NCI-H146 (cell line): ENCODE results near the gene PHLDA1.
"Not testable (repeated sequence)": the region's sequence is repeated elsewhere in the genome, so short reads cannot be mapped to it uniquely, and the experiment has no call there.

ENCODE experiments used
- DNase-seq: peaks from one replicate; lab custom pipeline; 2025; lab: John Stamatoyannopoulos, UW

PHLDA1 gene

DNA sequence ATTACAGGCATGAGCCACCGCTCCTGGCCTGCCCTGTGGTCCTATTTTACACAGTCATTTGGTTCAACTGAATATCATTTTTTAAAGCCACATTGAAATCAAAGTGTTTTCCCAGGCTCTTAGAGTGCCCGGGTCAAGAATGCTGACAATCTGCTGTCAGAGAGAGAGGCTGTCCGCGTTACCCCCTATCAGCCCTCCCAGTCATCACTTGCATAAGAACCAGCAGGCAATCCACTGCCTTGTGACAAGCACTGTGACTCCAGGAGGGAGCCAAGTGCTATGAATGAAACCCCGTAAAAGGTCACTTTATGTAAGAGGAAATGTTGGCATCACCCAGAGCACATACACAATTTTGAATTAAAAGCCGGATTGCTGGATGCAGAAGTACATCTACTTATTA is 13.5 kb downstream of the PHLDA1 start:
- no peak for DNase-seq

DNA sequence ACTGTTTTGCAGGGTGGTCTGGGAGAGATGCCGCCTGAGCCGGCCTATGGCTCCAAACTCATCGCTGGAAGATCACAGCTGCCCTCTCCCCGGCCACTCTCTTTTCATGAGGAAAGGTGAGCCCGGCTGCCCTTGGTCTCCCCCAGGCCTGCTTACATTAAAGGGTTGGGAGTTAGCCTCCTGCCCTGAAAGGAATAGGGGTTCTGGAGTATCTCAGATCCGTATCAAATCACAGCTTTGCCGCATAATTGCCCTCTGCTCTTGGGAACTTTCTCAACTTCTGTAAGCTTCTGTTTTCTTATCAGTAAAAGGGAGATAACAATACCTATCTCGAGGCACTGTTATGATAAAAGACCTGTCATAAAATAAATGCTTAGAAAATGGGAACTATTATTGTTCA is 17.6 kb downstream of the PHLDA1 start:
- no peak for DNase-seq

DNA sequence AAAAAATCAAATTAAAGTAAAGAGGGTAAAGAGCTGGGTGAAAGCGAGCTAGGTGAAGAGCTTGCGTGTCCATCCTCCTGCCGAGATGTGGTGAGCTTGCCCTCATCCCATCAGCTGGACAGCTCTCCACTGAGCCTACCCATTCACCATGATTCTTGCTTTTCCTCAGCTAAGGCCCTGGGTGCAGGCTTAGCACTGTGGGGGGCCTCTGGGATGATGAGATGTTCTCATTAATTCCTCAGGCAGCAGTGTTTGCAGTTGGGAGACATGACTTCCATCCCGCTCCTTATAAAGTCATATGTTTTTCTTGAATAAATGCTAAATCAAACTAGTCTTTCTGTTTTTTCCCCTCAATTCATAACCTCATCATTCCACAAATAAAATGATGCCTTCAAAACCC is 18.0 kb downstream of the PHLDA1 start:
- no peak for DNase-seq

DNA sequence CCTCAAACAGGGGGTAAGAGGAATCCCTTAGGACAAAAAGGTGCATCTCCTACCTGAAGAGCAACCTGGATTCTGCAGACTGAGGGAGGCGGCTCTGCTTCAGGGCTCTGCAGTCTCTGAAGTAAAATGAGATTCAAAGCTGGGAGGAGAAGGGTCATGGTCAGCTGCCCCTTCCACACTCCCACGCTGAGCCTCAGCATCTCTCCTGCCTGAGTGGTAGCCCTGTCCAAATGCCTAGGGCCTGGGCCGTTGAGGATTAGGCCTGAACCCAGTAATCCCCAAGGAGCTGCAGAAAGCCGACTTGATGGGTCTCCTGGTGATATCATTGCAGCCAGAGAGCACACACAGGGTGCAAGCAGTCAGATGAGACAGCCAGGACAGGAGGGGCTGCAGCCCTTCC is 18.9 kb downstream of the PHLDA1 start:
- no peak for DNase-seq

DNA sequence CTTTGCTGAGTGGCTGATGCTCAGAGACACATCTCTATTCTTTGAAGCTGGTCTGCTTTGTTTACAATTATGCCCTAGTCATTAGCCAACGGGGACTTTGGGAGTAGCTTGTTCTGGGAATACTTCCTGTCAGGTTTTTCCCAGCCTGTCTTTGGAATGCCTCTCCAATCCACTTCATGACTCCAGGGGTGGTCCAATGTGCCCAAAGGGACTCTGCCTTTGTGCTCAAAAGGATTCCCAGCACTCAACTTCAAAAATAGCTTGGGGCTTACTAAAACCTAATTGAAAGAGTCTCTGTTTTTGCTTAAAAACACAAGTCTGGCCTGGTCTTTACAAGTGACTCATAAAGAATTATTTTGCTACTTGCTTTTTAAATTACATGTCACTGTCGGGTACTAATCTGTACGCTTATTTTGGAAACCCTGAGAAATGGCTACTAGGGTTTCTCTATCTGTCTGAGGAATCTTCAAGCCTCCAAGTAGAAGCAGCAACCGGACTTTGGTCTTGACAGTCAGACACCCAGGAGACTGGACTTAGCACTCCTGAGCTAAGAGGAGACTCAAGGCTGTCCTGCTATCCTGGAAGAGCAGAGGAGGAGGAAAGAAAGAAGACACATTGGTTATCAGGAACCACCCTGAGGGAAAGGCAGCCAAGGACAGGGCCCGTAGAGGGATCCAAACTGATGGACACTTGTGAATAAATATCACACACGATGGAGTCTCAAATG is 20.7 kb downstream of the PHLDA1 start:
- DNase-seq, result peak; percentile 26

DNA sequence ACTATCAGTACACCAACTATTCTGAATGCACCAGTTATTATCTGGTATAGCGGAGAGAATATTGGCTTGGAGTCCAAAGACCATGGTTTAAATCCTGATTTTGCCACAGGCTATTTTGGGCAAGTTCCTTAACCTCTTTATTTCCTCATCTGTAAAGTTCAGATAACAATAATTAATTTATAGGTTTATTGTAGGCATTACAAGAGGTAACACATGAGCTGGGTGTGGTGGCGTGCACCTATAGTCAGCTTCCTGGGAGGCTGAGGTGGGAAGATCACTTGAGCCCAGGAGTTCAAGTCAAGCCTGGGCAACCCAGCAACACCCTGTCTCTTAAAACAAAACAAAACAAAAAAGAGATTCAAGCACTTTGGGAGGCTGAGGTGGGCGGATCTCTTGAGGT is 23.1 kb downstream of the PHLDA1 start:
- no peak for DNase-seq

DNA sequence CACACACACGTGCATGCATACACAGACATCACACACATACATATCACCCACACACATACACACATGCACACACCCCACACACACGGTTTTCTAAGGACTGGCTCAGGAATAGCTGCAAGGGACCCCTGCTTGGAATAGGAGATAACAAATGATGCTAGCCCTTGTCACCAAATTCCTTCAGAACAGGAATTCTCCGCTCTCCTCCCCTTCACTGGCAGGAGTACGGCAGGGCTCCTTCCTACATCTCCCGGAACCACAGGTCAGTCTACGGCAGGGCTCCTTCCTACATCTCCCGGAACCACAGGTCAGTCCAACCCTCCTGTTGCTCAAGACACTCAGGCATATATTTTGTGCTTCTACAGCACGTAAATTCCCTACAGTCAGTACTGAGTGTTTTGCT is 23.9 kb downstream of the PHLDA1 start:
- no peak for DNase-seq

DNA sequence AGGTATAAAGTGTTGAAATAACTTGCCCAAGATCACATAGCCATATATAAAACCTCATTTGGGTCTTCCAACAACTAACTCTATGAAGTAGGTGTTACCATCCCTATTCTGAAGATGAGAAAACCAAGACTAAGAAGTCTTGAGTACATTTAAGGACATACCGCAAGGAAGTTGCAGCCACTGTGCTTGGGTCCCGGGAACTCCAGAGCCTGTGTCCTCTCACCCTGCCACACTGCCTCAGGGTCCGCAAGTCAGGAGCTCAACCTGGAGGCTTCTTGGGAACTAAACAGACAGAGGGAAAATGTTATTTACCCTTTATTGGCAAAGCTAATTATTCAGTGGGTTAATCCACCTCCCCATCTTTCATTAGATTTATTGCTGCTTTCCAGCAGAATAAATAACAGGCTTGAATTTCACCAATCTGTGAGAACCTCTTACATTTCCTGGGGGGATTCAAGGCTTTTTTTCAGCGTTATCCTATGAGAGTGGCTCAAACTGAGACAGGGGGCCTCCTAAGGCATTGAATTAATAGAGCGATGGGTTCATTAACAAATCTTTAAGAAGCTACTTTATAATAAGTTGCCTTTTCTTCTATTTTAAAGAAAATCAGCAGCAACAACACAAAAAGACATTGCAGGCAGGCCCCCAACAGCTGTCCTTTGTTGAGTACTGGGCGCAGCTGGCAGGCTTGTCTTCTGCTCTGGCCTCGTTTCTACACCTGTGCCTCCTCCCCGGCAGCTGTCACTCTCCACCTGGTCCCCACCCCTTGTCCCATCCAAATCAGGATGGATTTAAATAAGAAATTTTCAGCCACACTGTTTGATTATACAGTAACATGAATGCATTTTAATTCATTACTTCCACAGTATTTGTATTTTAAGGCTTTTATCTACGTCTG is 25.3 kb downstream of the PHLDA1 start:
- DNase-seq, result peak; percentile 60

DNA sequence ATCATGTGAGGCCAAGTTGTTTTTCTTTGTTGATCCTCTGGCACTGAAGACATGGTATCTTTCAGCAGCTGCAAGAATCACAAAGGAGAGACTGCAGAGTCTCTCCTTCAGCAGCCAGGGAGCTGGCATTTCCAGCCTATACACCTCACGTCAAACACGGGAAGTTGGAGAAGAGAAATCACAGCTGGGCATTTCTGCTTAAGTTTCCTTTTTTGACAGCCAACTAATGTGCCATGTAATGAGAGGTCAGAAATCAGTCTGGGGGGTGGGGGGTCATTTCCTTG is 28.3 kb downstream of the PHLDA1 start:
- no peak for DNase-seq

DNA sequence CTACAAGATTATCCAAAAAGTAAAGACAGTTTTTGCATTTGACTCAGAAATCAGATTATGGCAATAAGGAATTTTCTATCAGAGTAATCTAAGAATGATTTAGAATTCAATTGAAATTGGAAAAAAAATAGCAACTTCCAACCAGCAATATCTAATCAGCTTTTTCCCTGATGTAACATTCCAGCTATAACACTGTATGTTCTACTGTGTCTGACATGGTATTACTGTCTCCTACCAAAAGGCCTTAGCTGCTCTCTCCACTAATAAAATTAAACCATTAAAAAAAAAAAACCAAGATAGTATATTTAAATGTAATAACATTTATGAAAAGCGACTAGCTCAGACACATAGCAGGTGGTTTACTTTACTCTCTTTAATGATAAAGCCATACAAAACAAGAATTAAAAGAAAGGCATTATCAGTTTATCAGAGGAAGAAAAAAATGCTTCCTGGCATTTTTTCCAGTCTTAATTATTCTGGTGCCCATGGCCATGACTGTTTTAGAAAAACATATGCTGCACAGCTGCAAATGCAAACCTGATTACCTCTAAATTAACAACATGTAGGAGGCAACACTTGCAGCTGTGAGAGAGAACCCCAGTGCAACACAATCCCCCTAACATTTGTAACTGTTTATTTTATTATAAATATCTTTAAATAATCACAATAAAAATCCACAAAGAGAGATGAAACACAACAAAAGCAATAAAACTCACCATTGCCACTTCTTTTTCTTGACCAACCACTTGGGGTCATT is 28.8 kb downstream of the PHLDA1 start:
- no peak for DNase-seq

DNA sequence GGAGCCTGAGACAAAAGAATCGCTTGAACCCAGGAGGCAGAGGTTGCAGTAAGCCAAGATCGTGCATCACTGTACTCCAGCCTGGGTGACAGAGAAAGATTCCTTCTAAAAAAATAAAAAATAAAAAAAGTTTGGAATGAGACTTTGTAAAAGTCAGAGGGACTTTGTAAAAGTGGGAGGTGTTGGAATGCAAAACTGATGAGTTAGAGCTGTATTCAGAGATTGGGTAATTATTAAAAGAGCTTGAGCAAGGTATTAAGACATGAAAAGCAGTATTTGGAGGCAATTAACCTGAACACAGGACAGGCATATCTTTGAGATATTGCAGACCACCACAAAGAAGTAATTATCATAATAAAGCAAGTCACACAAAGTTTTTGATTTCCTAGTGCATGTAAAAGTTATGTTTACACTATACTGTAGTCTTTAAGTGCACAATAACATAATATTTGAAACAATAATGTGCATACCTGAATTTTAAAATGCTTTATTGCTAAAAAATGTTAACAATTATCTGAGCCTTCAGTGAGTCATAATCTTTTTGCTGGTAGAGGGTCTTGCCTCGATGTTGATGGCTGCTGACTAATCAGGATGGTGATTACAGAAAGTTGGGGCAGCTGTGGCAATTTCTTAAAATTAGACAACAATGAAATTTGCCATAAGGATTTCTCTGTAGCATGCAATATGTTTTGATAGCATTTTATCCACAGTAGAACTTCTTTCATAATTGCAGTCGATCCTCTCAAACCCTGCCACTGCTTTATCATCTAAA is 33.1 kb downstream of the PHLDA1 start:
- DNase-seq, result no peak

DNA sequence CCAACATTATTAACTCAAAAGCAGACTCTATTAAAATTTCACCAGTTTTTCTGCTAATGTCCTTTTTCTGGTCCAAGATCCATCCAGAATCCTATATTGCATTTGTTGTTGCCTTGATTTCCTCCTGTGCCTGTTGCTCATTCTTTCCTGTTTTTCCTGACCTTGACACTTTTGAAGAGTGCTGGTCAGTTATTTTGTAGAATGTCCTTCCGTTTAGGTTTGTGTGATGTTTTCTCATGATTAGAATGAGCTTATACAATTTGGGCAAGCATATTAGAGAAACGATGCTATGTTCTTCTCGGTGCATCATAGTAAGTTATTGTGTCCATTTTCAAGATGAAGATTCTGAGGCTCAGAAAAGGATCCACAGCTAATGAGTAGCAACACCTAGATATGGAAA is 33.9 kb downstream of the PHLDA1 start:
- DNase-seq, result no peak

DNA sequence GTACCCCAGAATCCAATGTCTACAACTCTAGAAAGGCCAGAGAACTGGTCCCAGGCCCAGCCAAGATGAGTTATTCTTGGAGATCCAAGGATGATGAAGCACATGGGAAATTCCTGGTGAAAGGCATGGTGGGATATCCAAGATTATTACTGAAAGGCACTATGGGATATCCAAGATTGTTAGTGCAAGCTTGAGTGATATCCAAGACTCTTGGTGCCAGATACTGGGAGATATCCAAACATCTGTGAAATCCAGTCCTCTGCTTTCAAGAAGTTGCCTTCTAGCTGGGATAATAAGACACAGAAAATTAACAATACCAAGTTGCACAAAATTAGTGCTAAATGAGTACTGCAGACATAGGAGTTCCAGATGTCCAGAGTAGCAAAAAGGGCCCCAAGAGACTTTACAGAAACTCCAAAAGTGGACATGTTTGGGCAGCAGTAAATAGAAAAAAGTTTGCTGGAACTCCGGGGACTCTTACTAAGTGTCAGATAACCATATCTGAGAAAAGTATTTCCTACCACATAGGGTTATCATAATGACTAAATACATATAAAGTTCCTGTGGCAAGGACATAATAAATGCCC is 34.6 kb downstream of the PHLDA1 start:
- no peak for DNase-seq

DNA sequence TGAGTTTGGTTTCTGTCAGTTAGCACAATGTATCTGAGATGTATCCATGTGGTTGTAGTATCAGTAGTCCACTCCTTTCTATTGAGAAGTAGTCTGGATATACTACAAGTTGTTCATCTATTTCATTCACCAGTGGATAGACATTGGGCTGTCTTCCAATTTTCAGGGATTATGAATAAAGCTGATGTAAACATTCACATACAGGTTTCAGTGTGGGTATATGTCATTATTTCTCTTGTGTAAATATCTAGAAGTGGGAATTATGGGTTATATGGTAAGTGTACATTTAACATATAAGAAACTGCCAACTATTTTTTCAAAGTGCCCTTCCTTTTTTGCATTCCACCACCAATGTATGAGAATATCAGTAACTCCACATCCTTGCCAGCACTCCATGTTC is 35.9 kb downstream of the PHLDA1 start:
- no peak for DNase-seq

DNA sequence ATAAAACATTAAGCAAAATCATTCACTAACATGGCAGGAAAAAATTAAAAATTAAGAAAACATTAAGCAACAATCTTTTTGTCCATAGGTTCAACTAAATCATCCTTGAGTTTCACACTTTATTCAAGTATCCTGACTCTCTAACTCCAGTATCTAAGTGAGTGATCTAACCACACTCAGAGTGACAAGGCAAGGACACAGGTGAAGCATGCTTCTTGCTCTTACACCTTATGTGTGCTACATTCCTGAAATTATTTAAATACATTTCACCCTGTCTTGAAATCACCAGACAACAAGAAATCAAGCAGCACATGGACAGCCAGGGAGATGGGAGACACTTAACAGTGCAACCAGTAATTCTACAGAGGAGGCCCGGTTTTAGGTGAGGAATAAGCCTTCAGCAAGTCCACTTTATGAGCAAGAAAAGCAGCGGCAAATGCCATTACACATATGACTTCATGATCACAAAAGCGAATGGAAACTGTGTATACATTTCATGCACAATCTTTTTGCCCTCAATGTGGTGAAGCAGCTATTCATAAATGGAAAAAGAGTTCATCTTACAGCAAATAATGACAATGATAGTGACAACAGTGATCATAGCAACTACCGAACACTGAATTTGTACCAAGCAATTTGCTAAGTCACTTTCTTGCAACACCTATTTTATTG is 37.4 kb downstream of the PHLDA1 start:
- DNase-seq, result no peak

DNA sequence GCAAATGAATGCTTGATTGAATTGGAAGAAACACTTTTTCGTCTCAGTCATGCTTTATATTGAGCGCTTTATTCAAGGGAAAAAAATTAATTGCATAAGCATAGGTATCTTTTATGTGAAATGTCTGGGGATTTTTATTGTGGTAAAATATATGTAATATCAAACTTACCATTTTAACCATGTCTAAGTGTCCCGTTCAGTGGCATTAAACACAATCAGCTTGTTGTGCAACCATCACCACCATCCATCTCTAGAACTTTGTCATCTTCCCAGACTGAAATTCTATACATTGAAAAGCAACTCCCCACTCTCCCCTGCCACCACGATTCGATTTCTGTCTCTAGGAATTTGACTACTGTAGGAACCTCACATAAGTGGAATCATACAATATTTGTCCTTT is 39.8 kb downstream of the PHLDA1 start:
- DNase-seq, result no peak

DNA sequence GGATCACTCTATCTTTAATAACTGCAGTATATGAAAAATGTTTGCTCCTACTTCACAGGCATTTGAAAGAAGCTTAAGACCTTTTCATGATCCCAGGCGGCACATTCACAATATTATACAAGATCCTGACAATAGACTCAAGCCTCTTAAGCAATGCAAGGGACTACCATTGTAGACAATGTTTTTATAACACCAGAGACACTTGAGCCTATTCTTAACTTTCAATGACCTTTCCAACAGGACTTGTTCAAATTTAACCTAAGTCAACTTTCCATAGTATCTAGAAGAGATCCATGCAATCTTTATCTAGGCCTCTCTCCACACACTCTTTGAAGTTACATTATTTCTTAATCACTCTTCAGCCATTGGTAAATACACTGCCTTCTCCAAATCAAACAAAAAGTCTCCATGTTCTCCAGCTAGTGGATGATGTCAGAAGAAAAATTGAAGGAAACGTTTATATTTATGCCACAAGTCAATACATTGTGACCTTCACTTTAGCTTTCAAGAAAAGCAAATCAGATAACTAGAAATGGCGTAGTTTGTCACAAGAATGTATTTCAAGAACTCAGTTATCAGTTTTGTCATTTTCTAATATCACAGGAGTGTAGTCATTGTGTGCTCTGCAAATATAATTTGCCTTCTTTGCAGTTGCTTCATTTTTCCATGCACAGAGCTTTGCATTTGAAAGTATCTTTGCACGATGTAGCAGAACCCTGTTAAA is 41.2 kb downstream of the PHLDA1 start:
- no peak for DNase-seq

DNA sequence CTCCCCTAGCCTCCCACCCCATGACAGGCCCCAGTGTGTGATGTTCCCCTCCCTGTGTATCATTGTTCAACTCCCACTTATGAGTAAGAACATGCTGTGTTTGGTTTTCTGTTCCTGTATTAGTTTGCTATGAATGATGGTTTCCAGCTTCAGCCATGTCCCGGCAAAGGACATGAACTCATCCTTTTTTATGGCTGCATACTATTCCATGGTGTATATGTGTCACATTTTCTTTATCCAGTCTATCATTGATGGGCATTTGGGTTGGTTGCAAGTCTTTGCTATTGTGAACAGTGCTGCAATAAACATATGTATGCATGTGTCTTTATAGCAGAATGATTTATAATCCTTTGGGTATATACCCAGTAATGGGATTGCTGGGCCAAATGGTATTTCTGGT is 43.9 kb downstream of the PHLDA1 start:
- not testable (repeated sequence) for DNase-seq

DNA sequence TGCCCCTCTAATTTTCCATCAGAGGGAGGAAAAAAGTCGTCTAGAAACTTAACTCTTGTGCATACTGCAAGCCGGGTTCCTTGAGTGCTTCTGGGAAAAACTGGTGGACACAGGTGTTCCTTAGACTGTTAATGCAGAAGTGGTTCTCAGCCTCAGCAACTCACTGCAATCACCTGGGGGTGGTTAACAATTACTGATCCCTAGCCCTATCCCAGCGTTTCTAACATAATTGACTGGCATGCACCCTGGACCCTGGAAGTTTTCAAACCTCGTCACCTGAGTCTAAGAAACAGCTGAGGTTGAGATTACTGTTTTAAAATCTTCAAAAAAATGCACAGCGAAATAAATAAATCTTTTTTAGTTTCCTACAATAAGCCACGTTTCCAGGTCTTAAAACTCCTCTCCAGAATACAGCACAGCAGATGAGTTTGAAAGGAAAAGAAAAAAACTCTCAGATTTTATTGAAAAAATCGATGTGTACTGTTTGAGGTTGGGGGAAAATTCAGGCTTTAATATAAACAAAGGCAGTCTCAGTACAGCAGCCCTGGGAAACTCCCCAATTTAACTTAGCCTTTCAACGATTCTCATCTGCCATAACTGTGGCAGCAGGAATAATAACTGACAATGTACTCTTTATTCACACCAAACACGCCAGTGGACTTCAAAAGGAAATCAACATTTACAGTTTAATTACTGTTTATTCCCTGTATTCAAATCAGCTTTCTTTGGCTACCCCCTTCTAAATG is 45.4 kb downstream of the PHLDA1 start:
- DNase-seq, result peak; percentile 54

DNA sequence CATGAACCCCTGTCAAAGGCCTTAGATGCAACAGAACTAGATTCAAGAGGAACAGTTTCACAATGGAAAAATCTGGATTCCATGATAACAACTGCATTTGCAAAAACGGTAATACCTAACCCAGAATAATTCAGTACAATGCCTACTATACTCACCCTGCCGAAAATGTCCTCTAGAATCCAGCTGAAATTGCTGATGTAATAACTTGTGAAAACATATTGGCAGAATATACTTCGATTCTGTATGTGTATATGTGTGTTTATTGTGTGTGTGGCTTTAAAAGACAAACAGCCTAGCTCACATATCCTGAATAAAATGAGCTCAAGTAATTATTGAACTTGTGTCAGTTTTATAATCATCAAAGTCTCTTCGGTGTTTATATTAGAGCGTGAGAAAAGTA is 46.0 kb downstream of the PHLDA1 start:
- DNase-seq, result no peak
